H1 (cell line): Measurements from ENCODE around the gene SLIT2. TPM values are rescaled to one million over a fixed set of nuclear protein-coding genes. Genes with fewer than 3 reads are reported as not detected.

ENCODE experiments used
- BCL11A ChIP-seq, 2 experiments: IDR thresholded peaks; one replicate each; pipeline ENCODE4 v1.6.1; 2011; ENCODE audit warnings: low read depth in 2 of 2, low read length in 2 of 2, mild to moderate bottlenecking in 2 of 2
- CBX8 ChIP-seq: fragments of 300-800, 300-1000 bp; sonication (generic); IDR thresholded peaks from 2 replicates; pipeline ENCODE4 v1.7.1; 2016; ENCODE audit warnings: low read depth, low read length, borderline replicate concordance
- CHD7 ChIP-seq: fragments of 300-600 bp; sonication (generic); IDR thresholded peaks from 2 replicates; pipeline ENCODE4 v1.7.1; 2012; ENCODE audit warnings: low read length, moderate library complexity, mild to moderate bottlenecking, inconsistent platforms; ENCODE audit not compliant: insufficient replicate concordance
- FOSL1 ChIP-seq: IDR thresholded peaks from 2 replicates; pipeline ENCODE4 v1.6.1; 2011; ENCODE audit warnings: mild to moderate bottlenecking, low read depth, low read length, moderate library complexity; ENCODE audit not compliant: insufficient read depth
- RBBP5 ChIP-seq: IDR thresholded peaks from 2 replicates; pipeline ENCODE4 v1.7.1; 2012; ENCODE audit warnings: low read depth, mild to moderate bottlenecking, inconsistent platforms, low read length, moderate library complexity, borderline replicate concordance
- ZNF274 ChIP-seq: IDR thresholded peaks from 2 replicates; pipeline ENCODE4 v1.7.0; 2012; ENCODE audit warnings: low read length, borderline replicate concordance; ENCODE audit errors: extremely low read depth
- polyA plus RNA-seq, 7 experiments: library from polyadenylated mRNA; depleted of rRNA in 3 of 7; stranded (reverse) in 5 of 7; unstranded in 2 of 7; fragments of >200 nt in 5 of 7; fragments of 200-250 nt in 2 of 7; gene quantifications; 1 replicate in 5 of 7; 2 replicates in 1 of 7; 4 replicates in 1 of 7; pipeline versions ENCODE4 v1.2.1 to v1.2.3, GENCODE V29; 2011 to 2013; ENCODE audit warnings: missing spikeins in 2 of 7, mixed read lengths in 2 of 7
- total RNA-seq: library from RNA; stranded (reverse); fragmentation: NEBNext Ultra II Directional; extraction: Animal tissue kit (Norgen Biotek cat#: 25700); gene quantifications from 2 replicates; pipeline ENCODE4 v1.2.1, GENCODE V29; 2021

Gene SLIT2
- total and polyA plus RNA-seq, 2 of the 8 experiments (the other 6 are each of a cell fraction or from before 2014, with no cell fraction given) = 2.0 to 13.7 TPM

GRCh38 chr4:20237894-20238537 lies 13.7 kb upstream of the SLIT2 start (continued):
- TF ChIP-seq CHD7 = no peak
- TF ChIP-seq ZNF274 = no peak
- no peak for TF ChIP-seq BCL11A (IDR thresholded peaks at IDR 0.05; ENCODE audit: low read depth in 2 of 2, low read length in 2 of 2)
- no peak for TF ChIP-seq RBBP5
- no peak for TF ChIP-seq CBX8
- TF ChIP-seq FOSL1 = no peak
